Measurements from ENCODE around the gene ZEB2. TPM values are rescaled to one million over a fixed set of nuclear protein-coding genes. Genes with fewer than 3 reads are reported as not detected.

The ZEB2 gene
- total and polyA plus RNA-seq, 4 donors = 7.6 to 39.6 (median 22.2) TPM

GRCh38 chr2:144466637-144467036 is 53.3 kb downstream of the ZEB2 start (continued):
- no peak for TF ChIP-seq FOXA1 (IDR thresholded peaks at IDR 0.05)
- TF ChIP-seq SP1 (IDR thresholded peaks at IDR 0.05) = no peak
- no peak for TF ChIP-seq EGR1 (IDR thresholded peaks at IDR 0.05; ENCODE audit: low read depth in 2 of 2)
- no peak for TF ChIP-seq GABPA (IDR thresholded peaks at IDR 0.05 in 1 of 2, conservative IDR thresholded peaks at IDR 0.05 in 1 of 2)

GRCh38 chr2:144465749-144466148 is 54.2 kb downstream of the ZEB2 start:
- H3K36me3 ChIP-seq (ENCODE audit: control insufficient read depth in 4 of 4, insufficient read depth in 3 of 4, low read depth in 1 of 4, low read length in 3 of 4) = no peaks in the 10 kb centered on the region
- no peak for DNase-seq (ENCODE audit: low spot score)
- no peaks in the 10 kb centered on the region for H3K9me3 ChIP-seq (ENCODE audit: control insufficient read depth in 4 of 4, low read length in 3 of 4)
- no peak overlapping the region for H3K27ac ChIP-seq (ENCODE audit: low read depth in 1 of 2, low read length in 2 of 2)
- no peaks in the 10 kb centered on the region for H3K27me3 ChIP-seq (ENCODE audit: control insufficient read depth in 4 of 4, insufficient read depth in 4 of 4, low read length in 3 of 4)
- no peak overlapping the region for H3K4me3 ChIP-seq (ENCODE audit: low read depth in 1 of 3, low read length in 3 of 3)
- no peak for TF ChIP-seq TAF1 (conservative IDR thresholded peaks at IDR 0.05)
- H3K4me1 ChIP-seq (ENCODE audit: control insufficient read depth in 4 of 4, insufficient read depth in 4 of 4, low read length in 3 of 4) = no peaks in the 10 kb centered on the region
- 82% methylated on average over 9 of the region's 9 CpGs for WGBS
- H3K9ac ChIP-seq (ENCODE audit: low read depth in 1 of 2, low read length in 2 of 2) = no peak overlapping the region

- Histone ChIP-seq H3K27ac (ENCODE audit: low read depth in 1 of 2, low read length in 2 of 2) (no peak overlapping the region), H3K9ac (ENCODE audit: low read depth in 1 of 2, low read length in 2 of 2) (no peak overlapping the region), H3K4me1 (ENCODE audit: control insufficient read depth in 4 of 4, insufficient read depth in 4 of 4, low read length in 3 of 4) (no peaks in the 10 kb centered on the region), H3K4me3 (ENCODE audit: low read depth in 1 of 3, low read length in 3 of 3) (no peak overlapping the region), H3K36me3 (ENCODE audit: control insufficient read depth in 4 of 4, insufficient read depth in 3 of 4, low read depth in 1 of 4, low read length in 3 of 4) (no peaks in the 10 kb centered on the region), H3K9me3 (ENCODE audit: control insufficient read depth in 4 of 4, low read length in 3 of 4) (no peaks in the 10 kb centered on the region), H3K27me3 (ENCODE audit: control insufficient read depth in 4 of 4, insufficient read depth in 4 of 4, low read length in 3 of 4) (no peaks in the 10 kb centered on the region)
- no peak for DNase-seq (ENCODE audit: low spot score)
- 43% methylated on average over 5 of the region's 5 CpGs for WGBS
- TF ChIP-seq RAD21 (IDR thresholded peaks at IDR 0.05) = no peak
- TF ChIP-seq HNF4G (IDR thresholded peaks at IDR 0.05) = no peak
These were observed 55.2 kb downstream of the ZEB2 start for GRCh38 chr2:144464730-144465129.

GRCh38 chr2:144463266-144463665 is 56.7 kb downstream of the ZEB2 start:
- H3K4me1 ChIP-seq (ENCODE audit: control insufficient read depth in 4 of 4, insufficient read depth in 4 of 4, low read length in 3 of 4) = no peaks in the 10 kb centered on the region
- WGBS = 84% methylated on average over 5 of the region's 5 CpGs
- no peaks in the 10 kb centered on the region for H3K36me3 ChIP-seq (ENCODE audit: control insufficient read depth in 4 of 4, insufficient read depth in 3 of 4, low read depth in 1 of 4, low read length in 3 of 4)
- H3K27me3 ChIP-seq (ENCODE audit: control insufficient read depth in 4 of 4, insufficient read depth in 4 of 4, low read length in 3 of 4) = no peaks in the 10 kb centered on the region
- H3K9me3 ChIP-seq (ENCODE audit: control insufficient read depth in 4 of 4, low read length in 3 of 4) = no peaks in the 10 kb centered on the region
- no peak overlapping the region for H3K9ac ChIP-seq (ENCODE audit: low read depth in 1 of 2, low read length in 2 of 2)
- H3K4me3 ChIP-seq (ENCODE audit: low read depth in 1 of 3, low read length in 3 of 3) = no peak overlapping the region
- DNase-seq (ENCODE audit: low spot score) = no peak
- H3K27ac ChIP-seq (ENCODE audit: low read depth in 1 of 2, low read length in 2 of 2) = no peak overlapping the region
- TF ChIP-seq CTCF (IDR thresholded peaks at IDR 0.05; ENCODE audit: low read depth, low read length, missing input control) (no peak), JUND (IDR thresholded peaks at IDR 0.05) (no peak), HNF4G (IDR thresholded peaks at IDR 0.05) (no peak), ZBTB33 (IDR thresholded peaks at IDR 0.05) (no peak), REST (IDR thresholded peaks at IDR 0.05) (no peak), HNF4A (conservative IDR thresholded peaks at IDR 0.05) (no peak), EGR1 (IDR thresholded peaks at IDR 0.05; ENCODE audit: low read depth in 2 of 2) (no peak), TAF1 (conservative IDR thresholded peaks at IDR 0.05) (no peak), SP1 (IDR thresholded peaks at IDR 0.05) (no peak), FOXA1 (IDR thresholded peaks at IDR 0.05) (no peak), NR2F2 (IDR thresholded peaks at IDR 0.05) (no peak), RXRA (IDR thresholded peaks at IDR 0.05) (no peak), MAX (IDR thresholded peaks at IDR 0.05) (no peak), ATF3 (IDR thresholded peaks at IDR 0.05) (no peak), YY1 (IDR thresholded peaks at IDR 0.05) (no peak), RAD21 (IDR thresholded peaks at IDR 0.05) (no peak), FOXA2 (IDR thresholded peaks at IDR 0.05) (no peak), GABPA (IDR thresholded peaks at IDR 0.05 in 1 of 2, conservative IDR thresholded peaks at IDR 0.05 in 1 of 2) (no peak)
